Neural progenitor cell (in vitro differentiated cells): ENCODE data around the gene IMMP1L. TPM values are rescaled to one million over a fixed set of nuclear protein-coding genes. Genes with fewer than 3 reads are reported as not detected.

Source experiments
- DNase-seq: peaks from one replicate; pipeline ENCODE4 v3.0.0-alpha.2; 2016; ENCODE audit warnings: low spot score
- H2AFZ ChIP-seq: fragments of 200-600 bp; sonication (generic); replicated peaks from 2 replicates; pipeline ENCODE4 v1.6.1; 2016; ENCODE audit warnings: antibody characterized with exemption
- H3F3A ChIP-seq: fragments of 200-600 bp; sonication (generic); 2 replicates; pipeline ENCODE4 v1.6.1; 2016; ENCODE audit warnings: antibody characterized with exemption, low read depth
- H3K27ac ChIP-seq: fragments of 200-600 bp; sonication (generic); 2 replicates; pipeline ENCODE4 v1.5.1; 2016; ENCODE audit warnings: mild to moderate bottlenecking
- H3K27me3 ChIP-seq: fragments of 200-600 bp; sonication (generic); 2 replicates; pipeline ENCODE4 v1.6.1; 2016; ENCODE audit warnings: mild to moderate bottlenecking, moderate library complexity
- H3K36me3 ChIP-seq: fragments of 200-600 bp; sonication (generic); 2 replicates; pipeline ENCODE4 v1.5.1; 2016
- H3K4me1 ChIP-seq: fragments of 200-600 bp; sonication (generic); 2 replicates; pipeline ENCODE4 v1.6.1; 2016; ENCODE audit warnings: mixed run types
- H3K4me2 ChIP-seq: fragments of 200-600 bp; sonication (generic); 2 replicates; pipeline ENCODE4 v1.6.1; 2016
- H3K4me3 ChIP-seq: fragments of 200-600 bp; sonication (generic); 2 replicates; pipeline ENCODE4 v1.5.1; 2016
- H3K79me2 ChIP-seq: fragments of 200-600 bp; sonication (generic); 2 replicates; pipeline ENCODE4 v1.6.1; 2016; ENCODE audit warnings: low read depth
- H3K9ac ChIP-seq: fragments of 200-600 bp; sonication (generic); 2 replicates; pipeline ENCODE4 v1.6.1; 2016
- H3K9me3 ChIP-seq: fragments of 200-600 bp; sonication (generic); 2 replicates; pipeline ENCODE4 v1.5.1; 2016; ENCODE audit warnings: low read depth
- H4K20me1 ChIP-seq: fragments of 200-600 bp; sonication (generic); 2 replicates; pipeline ENCODE4 v1.6.1; 2016; ENCODE audit warnings: low read depth
- H3K27ac Mint-ChIP-seq: 3 replicates; pipeline ENCODE4 v1.8.0; 2021; ENCODE audit warnings: mixed read lengths
- H3K27me3 Mint-ChIP-seq: 2 replicates; pipeline ENCODE4 v1.8.0; 2022; ENCODE audit warnings: low read depth, mild to moderate bottlenecking, inconsistent platforms, moderate library complexity, mixed read lengths; ENCODE audit not compliant: insufficient read depth
- H3K36me3 Mint-ChIP-seq: 3 replicates; pipeline ENCODE4 v1.8.0; 2021; ENCODE audit warnings: mixed read lengths
- H3K4me1 Mint-ChIP-seq: 3 replicates; pipeline ENCODE4 v1.8.0; 2021; ENCODE audit warnings: mixed read lengths
- H3K4me3 Mint-ChIP-seq: 3 replicates; pipeline ENCODE4 v1.8.0; 2021; ENCODE audit warnings: mild to moderate bottlenecking, moderate library complexity, mixed read lengths
- H3K9me3 Mint-ChIP-seq: 3 replicates; pipeline ENCODE4 v1.8.0; 2020; ENCODE audit warnings: mixed read lengths
- CTCF ChIP-seq: fragments of 200-600 bp; sonication (generic); IDR thresholded peaks from 2 replicates; pipeline ENCODE4 v1.5.1; 2017; ENCODE audit warnings: antibody characterized with exemption, mild to moderate bottlenecking
- EZH2 ChIP-seq: fragments of 200-600 bp; sonication (generic); IDR thresholded peaks from 2 replicates; pipeline ENCODE4 v1.6.1; 2017; ENCODE audit warnings: antibody characterized with exemption, mild to moderate bottlenecking, moderate library complexity
- EZH2phosphoT487 ChIP-seq: fragments of 200-600 bp; sonication (generic); IDR thresholded peaks from 2 replicates; pipeline ENCODE4 v1.6.1; 2017; ENCODE audit warnings: antibody characterized with exemption
- total RNA-seq: library from RNA; depleted of rRNA; stranded (reverse); fragments of >200 nt; gene quantifications from 2 replicates; pipeline ENCODE4 v1.2.3, GENCODE V29; 2015; ENCODE audit warnings: low replicate concordance

The IMMP1L gene
- total RNA-seq, 1 donor from 2014 or later, result 122 TPM

- no peak overlapping the region for H3K27ac ChIP-seq
- Mint-ChIP-seq H3K4me3 (no peak overlapping the region), H3K36me3 (peaks cover 34% of the 10 kb centered on the region), H3K4me1 (peaks cover 16% of the 10 kb centered on the region), H3K9me3 (peaks cover 14% of the 10 kb centered on the region), H3K27ac (no peak overlapping the region), H3K27me3 (no peaks in the 10 kb centered on the region)
- H4K20me1 ChIP-seq, result no peaks in the 10 kb centered on the region
- peaks cover 14% of the 10 kb centered on the region for H3K36me3 ChIP-seq
- no peak for DNase-seq
- no peak overlapping the region for H3K4me3 ChIP-seq
- peaks cover 38% of the 10 kb centered on the region for H3F3A ChIP-seq
- TF ChIP-seq EZH2phosphoT487, result no peak
- TF ChIP-seq CTCF, result no peak
- no peak for TF ChIP-seq EZH2
- H3K4me2 ChIP-seq, result no peak overlapping the region
- peaks cover 86% of the 10 kb centered on the region for H3K79me2 ChIP-seq
- peaks cover 38% of the 10 kb centered on the region for H3K4me1 ChIP-seq
- H3K9me3 ChIP-seq, result no peaks in the 10 kb centered on the region
- no peaks in the 10 kb centered on the region for H3K27me3 ChIP-seq
- H2AFZ ChIP-seq, result no peak overlapping the region
- no peak overlapping the region for H3K9ac ChIP-seq
These were observed 35.3 kb downstream of the IMMP1L start for GRCh38 chr11:31474083-31474482.

GRCh38 chr11:31464436-31464835 lies 45.0 kb downstream of the IMMP1L start:
- Histone ChIP-seq H3K27ac (no peak overlapping the region), H3K79me2 (peaks cover 92% of the 10 kb centered on the region), H3F3A (peaks cover 11% of the 10 kb centered on the region), H3K4me1 (no peaks in the 10 kb centered on the region), H3K9me3 (peaks cover 34% of the 10 kb centered on the region), H4K20me1 (no peaks in the 10 kb centered on the region), H3K9ac (no peak overlapping the region), H3K36me3 (peaks cover 63% of the 10 kb centered on the region), H2AFZ (no peak overlapping the region), H3K4me2 (no peak overlapping the region), H3K4me3 (no peak overlapping the region), H3K27me3 (no peaks in the 10 kb centered on the region)
- peaks cover 67% of the 10 kb centered on the region for H3K36me3 Mint-ChIP-seq
- H3K9me3 Mint-ChIP-seq, result peaks cover 45% of the 10 kb centered on the region
- no peak for TF ChIP-seq CTCF
- TF ChIP-seq EZH2, result no peak
- TF ChIP-seq EZH2phosphoT487, result no peak
- no peak overlapping the region for H3K4me3 Mint-ChIP-seq
- H3K27ac Mint-ChIP-seq, result no peak overlapping the region
- no peaks in the 10 kb centered on the region for H3K4me1 Mint-ChIP-seq
- DNase-seq, result no peak
- peaks cover 5% of the 10 kb centered on the region for H3K27me3 Mint-ChIP-seq

GRCh38 chr11:31455177-31455576 lies 54.2 kb downstream of the IMMP1L start:
- Histone ChIP-seq H2AFZ (no peak overlapping the region), H3F3A (no peaks in the 10 kb centered on the region), H3K9me3 (no peaks in the 10 kb centered on the region), H3K4me1 (peaks cover 3% of the 10 kb centered on the region), H3K36me3 (peaks cover 8% of the 10 kb centered on the region), H4K20me1 (no peaks in the 10 kb centered on the region), H3K4me3 (no peak overlapping the region), H3K79me2 (peaks cover 44% of the 10 kb centered on the region), H3K9ac (no peak overlapping the region), H3K27ac (no peak overlapping the region), H3K4me2 (no peak overlapping the region), H3K27me3 (no peaks in the 10 kb centered on the region)
- peaks cover 2% of the 10 kb centered on the region for H3K27me3 Mint-ChIP-seq
- H3K36me3 Mint-ChIP-seq, result peaks cover 47% of the 10 kb centered on the region
- TF ChIP-seq EZH2 (no peak), EZH2phosphoT487 (no peak), CTCF (no peak)
- no peak overlapping the region for H3K4me3 Mint-ChIP-seq
- no peaks in the 10 kb centered on the region for H3K4me1 Mint-ChIP-seq
- no peak overlapping the region for H3K27ac Mint-ChIP-seq
- H3K9me3 Mint-ChIP-seq, result no peaks in the 10 kb centered on the region
- no peak for DNase-seq

- Histone ChIP-seq H3K27ac (no peak overlapping the region), H3F3A (peaks cover 9% of the 10 kb centered on the region), H3K79me2 (peaks cover 46% of the 10 kb centered on the region), H3K4me1 (peaks cover 6% of the 10 kb centered on the region), H3K4me3 (no peak overlapping the region), H3K27me3 (no peaks in the 10 kb centered on the region), H3K4me2 (no peak overlapping the region), H3K36me3 (peaks cover 8% of the 10 kb centered on the region), H3K9ac (no peak overlapping the region), H4K20me1 (no peaks in the 10 kb centered on the region), H2AFZ (no peak overlapping the region), H3K9me3 (no peaks in the 10 kb centered on the region)
- DNase-seq, result no peak
- Mint-ChIP-seq H3K27me3 (no peaks in the 10 kb centered on the region), H3K36me3 (peaks cover 54% of the 10 kb centered on the region), H3K4me1 (no peaks in the 10 kb centered on the region), H3K9me3 (no peaks in the 10 kb centered on the region), H3K4me3 (no peak overlapping the region), H3K27ac (no peak overlapping the region)
- TF ChIP-seq EZH2phosphoT487, result no peak
- no peak for TF ChIP-seq CTCF
- TF ChIP-seq EZH2, result no peak
These were observed 58.6 kb downstream of the IMMP1L start for GRCh38 chr11:31450841-31451240.
